ENCODE results near the gene STAT4.
A peak's percentile ranks its signal among the peaks of the same experiment; 100 is the strongest.

Gene STAT4

DNA sequence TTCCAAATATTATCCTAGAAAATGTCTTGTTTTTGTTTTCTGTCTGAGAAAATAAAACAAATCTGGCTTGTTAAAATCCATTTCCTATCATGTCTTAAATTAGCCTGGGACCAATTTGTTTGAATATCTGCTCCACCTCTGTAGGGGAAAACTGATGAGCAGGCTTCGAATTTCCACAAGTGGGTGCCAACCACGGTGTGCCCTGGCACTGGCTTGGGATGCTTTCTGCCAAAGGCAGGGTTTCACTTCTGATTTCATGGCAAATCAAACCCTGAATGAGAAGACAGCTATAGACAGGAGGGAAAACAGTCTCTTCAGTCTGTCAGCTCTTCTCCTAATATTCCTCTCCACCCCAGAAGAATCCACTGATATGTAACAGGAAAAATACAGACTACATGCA is 33.7 kb upstream of the STAT4 start:
- TF ChIP-seq POLR2A (IDR thresholded peaks at IDR 0.05; ENCODE audit: low read depth, low read length): no peak
- TF ChIP-seq POLR2AphosphoS5 (IDR thresholded peaks at IDR 0.05; ENCODE audit: low read depth, low read length): no peak
- no peak for TF ChIP-seq TAF1 (IDR thresholded peaks at IDR 0.05; ENCODE audit: borderline replicate concordance, low read depth, low read length)
- DNase-seq (ENCODE audit: insufficient read length) (no peak), FAIRE-seq (no peak)

DNA sequence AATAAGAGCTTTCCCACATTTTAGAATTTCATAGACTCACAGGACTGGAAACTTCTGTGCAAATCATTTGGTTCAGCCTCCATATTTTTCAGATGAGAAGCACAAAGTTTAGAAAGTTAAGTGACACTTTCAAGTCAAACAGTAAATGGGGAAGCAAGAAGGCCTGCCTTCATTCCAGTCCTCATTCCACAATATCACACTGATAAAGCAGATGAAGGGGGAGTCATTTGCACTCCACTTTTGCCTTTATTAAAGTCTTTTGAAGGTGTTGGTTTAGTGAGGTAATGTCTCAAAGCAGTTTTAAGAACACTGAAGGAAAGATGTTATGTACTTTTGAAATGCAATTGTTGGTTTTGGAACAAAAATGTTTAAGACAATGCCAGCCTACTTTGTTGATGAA is 32.7 kb upstream of the STAT4 start:
- no peak for TF ChIP-seq TAF1 (IDR thresholded peaks at IDR 0.05; ENCODE audit: borderline replicate concordance, low read depth, low read length)
- TF ChIP-seq POLR2AphosphoS5 (IDR thresholded peaks at IDR 0.05; ENCODE audit: low read depth, low read length): no peak
- TF ChIP-seq POLR2A (IDR thresholded peaks at IDR 0.05; ENCODE audit: low read depth, low read length): no peak
- DNase-seq (ENCODE audit: insufficient read length): no peak
- no peak for FAIRE-seq

- TF ChIP-seq POLR2A (IDR thresholded peaks at IDR 0.05; ENCODE audit: low read depth, low read length) (no peak), POLR2AphosphoS5 (IDR thresholded peaks at IDR 0.05; ENCODE audit: low read depth, low read length) (no peak), TAF1 (IDR thresholded peaks at IDR 0.05; ENCODE audit: borderline replicate concordance, low read depth, low read length) (no peak)
- FAIRE-seq: no peak
Measured at GRCh38 chr2:191183081-191183480, 32.3 kb upstream of the STAT4 start.

DNA sequence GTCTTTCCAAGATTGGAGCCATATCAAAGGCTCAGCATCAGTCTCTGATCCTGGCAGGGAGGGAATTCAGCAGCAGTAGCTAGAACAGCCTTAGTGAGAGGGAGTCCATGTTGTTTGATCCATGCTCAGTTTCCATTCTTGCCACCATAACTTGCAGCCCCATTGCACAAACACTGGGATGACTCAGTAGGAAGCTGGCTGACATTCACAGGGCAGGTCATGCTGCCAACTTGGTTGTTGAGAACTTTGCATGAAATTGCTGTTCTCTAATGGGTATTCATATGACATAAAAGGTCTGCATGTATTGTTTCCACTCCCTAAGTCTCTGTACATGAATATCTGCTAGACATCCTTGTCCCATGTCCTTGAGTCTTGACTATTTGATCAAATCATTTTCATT is 29.9 kb upstream of the STAT4 start:
- FAIRE-seq (no peak), DNase-seq (ENCODE audit: insufficient read length) (no peak)
- no peak for TF ChIP-seq POLR2A (IDR thresholded peaks at IDR 0.05; ENCODE audit: low read depth, low read length)
- TF ChIP-seq TAF1 (IDR thresholded peaks at IDR 0.05; ENCODE audit: borderline replicate concordance, low read depth, low read length): no peak
- no peak for TF ChIP-seq POLR2AphosphoS5 (IDR thresholded peaks at IDR 0.05; ENCODE audit: low read depth, low read length)

More at GRCh38 chr2:191183081-191183480, 32.3 kb upstream of the STAT4 start:
- DNase-seq (ENCODE audit: insufficient read length): no peak

GRCh38 chr2:191180276-191180675 is 29.5 kb upstream of the STAT4 start:
- FAIRE-seq (no peak), DNase-seq (ENCODE audit: insufficient read length) (no peak)
- TF ChIP-seq POLR2AphosphoS5 (IDR thresholded peaks at IDR 0.05; ENCODE audit: low read depth, low read length) (no peak), TAF1 (IDR thresholded peaks at IDR 0.05; ENCODE audit: borderline replicate concordance, low read depth, low read length) (no peak), POLR2A (IDR thresholded peaks at IDR 0.05; ENCODE audit: low read depth, low read length) (no peak)

DNA sequence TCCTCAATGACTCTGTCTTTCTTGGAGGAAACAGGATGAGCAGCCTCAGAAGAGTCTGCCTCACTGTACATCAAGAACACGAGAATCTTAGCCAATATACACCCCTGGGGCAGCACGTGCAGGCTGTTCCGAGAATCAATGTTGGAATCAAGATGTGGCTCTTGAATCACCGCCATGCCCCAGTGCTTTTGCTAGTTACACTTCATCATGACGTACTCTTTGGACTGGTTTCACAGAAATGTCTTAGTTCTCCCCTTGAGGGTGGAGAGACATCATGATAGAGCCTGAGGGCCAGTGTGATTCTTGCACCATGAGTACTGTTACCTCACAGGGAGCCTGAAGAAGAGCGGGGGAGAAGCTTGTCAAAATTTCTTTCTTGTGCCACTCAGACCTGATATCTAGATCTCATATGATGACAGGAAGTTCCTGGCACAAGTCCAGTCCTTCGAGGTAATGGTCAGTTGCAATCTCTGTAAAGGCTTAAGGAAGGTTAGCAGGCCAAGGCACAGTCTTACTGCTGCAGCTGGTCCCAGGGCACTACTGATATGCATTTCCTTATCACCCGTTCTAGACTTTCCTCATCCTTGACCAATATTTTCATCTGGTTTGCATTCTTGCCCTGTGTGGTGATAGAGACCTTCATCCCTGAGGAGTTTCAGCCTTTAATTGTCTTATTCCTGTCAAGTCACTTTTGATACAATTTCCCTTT is 28.2 kb upstream of the STAT4 start:
- FAIRE-seq (no peak), DNase-seq (ENCODE audit: insufficient read length) (no peak)
- no peak for TF ChIP-seq POLR2A (IDR thresholded peaks at IDR 0.05; ENCODE audit: low read depth, low read length)
- no peak for TF ChIP-seq TAF1 (IDR thresholded peaks at IDR 0.05; ENCODE audit: borderline replicate concordance, low read depth, low read length)
- TF ChIP-seq POLR2AphosphoS5 (IDR thresholded peaks at IDR 0.05; ENCODE audit: low read depth, low read length): no peak

DNA sequence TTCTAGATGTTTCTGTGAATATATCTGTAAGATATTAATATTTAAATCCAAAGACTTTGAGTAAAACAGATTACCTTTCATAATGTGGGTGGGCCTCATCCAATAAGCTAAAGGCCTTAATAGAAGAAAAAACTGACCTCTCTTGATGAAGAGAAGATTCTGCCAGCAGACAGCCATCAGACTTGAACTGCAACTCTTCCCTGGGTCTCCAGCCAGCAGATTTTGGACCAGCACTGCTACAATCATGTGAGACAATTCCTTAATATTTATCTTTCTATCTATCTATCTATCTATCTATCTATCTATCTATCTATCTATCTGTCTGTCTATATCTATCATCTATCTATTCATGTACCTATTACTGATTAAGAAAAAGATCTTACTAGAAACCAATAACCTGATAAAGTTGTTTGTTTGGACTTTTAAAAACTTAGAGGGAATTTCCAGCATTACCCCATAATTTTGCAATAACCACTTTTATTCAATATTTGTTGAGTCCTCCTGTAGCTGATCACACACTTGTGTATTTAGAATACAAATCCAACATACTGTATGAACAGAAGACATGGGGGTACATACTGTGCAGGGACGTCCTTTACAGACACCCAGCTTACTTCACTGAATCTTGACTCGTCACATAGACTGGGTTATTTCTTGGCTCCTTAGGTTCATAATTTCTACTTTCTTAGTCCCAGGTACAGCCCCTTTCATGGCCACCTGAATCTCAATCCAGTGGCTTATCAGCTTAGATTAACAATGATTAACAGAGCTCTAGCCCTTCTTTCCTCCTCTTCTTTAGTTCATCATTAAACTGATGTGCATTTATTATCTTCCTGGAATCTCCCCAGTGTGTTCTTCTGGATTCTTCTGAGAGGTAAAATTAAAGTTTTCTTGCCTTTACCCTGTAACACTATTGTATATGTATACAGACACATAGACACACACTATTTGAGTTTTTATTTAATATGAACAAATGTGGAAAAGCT is 27.2 kb upstream of the STAT4 start:
- no peak for DNase-seq (ENCODE audit: insufficient read length)
- peak; percentile 5 for FAIRE-seq
- TF ChIP-seq TAF1 (IDR thresholded peaks at IDR 0.05; ENCODE audit: borderline replicate concordance, low read depth, low read length) (no peak), POLR2A (IDR thresholded peaks at IDR 0.05; ENCODE audit: low read depth, low read length) (no peak)

DNA sequence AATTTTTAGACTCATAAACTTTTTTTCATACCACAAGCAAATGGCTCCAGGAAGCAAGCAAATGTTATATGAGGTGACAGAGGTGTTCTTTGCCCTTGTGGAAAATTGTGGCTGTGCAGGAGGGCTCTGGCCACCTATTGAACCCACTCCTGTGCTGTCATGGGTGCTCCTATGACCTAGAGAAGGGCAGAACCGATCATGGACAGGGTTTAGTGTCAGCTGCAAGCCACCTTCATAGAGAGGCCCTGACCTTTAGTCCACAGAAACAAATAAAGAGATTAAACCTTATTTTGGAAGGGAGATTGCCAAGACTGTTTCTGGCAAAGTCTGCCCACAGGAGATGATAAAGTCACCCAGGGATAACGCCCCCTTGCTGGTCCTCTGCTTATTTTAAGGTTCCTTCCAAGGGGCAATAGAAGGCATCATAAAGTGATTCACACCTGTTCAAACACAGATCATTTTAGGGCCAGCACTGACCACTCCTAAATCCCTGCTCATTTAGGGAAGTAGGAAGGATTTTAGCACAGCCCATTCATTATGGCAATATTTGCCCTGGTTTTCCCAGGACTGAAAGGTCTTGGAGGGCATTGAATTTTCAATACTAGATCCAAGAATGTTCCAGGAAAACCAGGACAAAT is 26.1 kb upstream of the STAT4 start:
- DNase-seq (ENCODE audit: insufficient read length) (no peak), FAIRE-seq (no peak)
- TF ChIP-seq TAF1 (IDR thresholded peaks at IDR 0.05; ENCODE audit: borderline replicate concordance, low read depth, low read length) (no peak), POLR2A (IDR thresholded peaks at IDR 0.05; ENCODE audit: low read depth, low read length) (no peak), POLR2AphosphoS5 (IDR thresholded peaks at IDR 0.05; ENCODE audit: low read depth, low read length) (no peak)

DNA sequence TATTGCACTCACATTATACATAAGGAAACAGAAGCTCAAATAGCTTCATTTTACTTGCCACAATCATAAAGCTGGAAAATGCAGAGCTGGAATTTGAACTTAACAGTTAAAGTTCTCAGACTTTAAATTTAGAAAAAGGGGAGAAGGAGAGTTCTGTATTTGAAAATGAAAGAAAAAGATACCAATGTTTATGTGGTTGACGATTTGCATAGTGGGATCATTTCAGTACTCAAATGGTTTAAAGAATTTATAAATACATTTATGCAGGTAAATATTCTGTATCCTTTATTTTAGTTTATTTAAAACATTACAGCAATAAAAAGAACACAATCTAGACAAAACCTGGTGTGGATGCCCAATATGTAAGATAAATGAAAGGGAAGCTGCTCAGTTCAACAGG is 25.5 kb upstream of the STAT4 start:
- FAIRE-seq (no peak), DNase-seq (ENCODE audit: insufficient read length) (no peak)

GRCh38 chr2:191174442-191174841 is 23.6 kb upstream of the STAT4 start:
- DNase-seq (ENCODE audit: insufficient read length): no peak
- TF ChIP-seq POLR2AphosphoS5 (IDR thresholded peaks at IDR 0.05; ENCODE audit: low read depth, low read length): no peak
- no peak for TF ChIP-seq TAF1 (IDR thresholded peaks at IDR 0.05; ENCODE audit: borderline replicate concordance, low read depth, low read length)
- no peak for TF ChIP-seq POLR2A (IDR thresholded peaks at IDR 0.05; ENCODE audit: low read depth, low read length)
- FAIRE-seq: no peak

More for the DNA sequence above, 25.5 kb upstream of the STAT4 start:
- TF ChIP-seq TAF1 (IDR thresholded peaks at IDR 0.05; ENCODE audit: borderline replicate concordance, low read depth, low read length) (no peak), POLR2A (IDR thresholded peaks at IDR 0.05; ENCODE audit: low read depth, low read length) (no peak), POLR2AphosphoS5 (IDR thresholded peaks at IDR 0.05; ENCODE audit: low read depth, low read length) (no peak)

GRCh38 chr2:191173206-191173605 is 22.4 kb upstream of the STAT4 start:
- no peak for DNase-seq (ENCODE audit: insufficient read length)
- TF ChIP-seq POLR2A (IDR thresholded peaks at IDR 0.05; ENCODE audit: low read depth, low read length) (no peak), TAF1 (IDR thresholded peaks at IDR 0.05; ENCODE audit: borderline replicate concordance, low read depth, low read length) (no peak), POLR2AphosphoS5 (IDR thresholded peaks at IDR 0.05; ENCODE audit: low read depth, low read length) (no peak)

More at GRCh38 chr2:191173206-191173605, 22.4 kb upstream of the STAT4 start:
- FAIRE-seq: no peak
